Measurements from ENCODE around the gene SKIC3.

Gene SKIC3

GRCh38 chr5:95554647-95555548 lies at the start of gene SKIC3, which contains the start of gene ARSK:
Gene SKIC3 (minus strand): TSS chr5:95554977. CDS start chr5:95547150, 7,827 bp downstream.
Gene ARSK (plus strand): TSS chr5:95555101. CDS start chr5:95555279, 178 bp downstream.
- DNase-seq (ENCODE audit: low read depth), result peak; percentile 99

- DNase-seq (ENCODE audit: low read depth), result peak; percentile 86
These were observed 45.8 kb upstream of the SKIC3 start for GRCh38 chr5:95600557-95600956.

- no peak for DNase-seq (ENCODE audit: low read depth)
These were observed 44.5 kb upstream of the SKIC3 start for GRCh38 chr5:95599252-95599651.

GRCh38 chr5:95595289-95595931 lies 40.6 kb upstream of the SKIC3 start:
- DNase-seq (ENCODE audit: low read depth), result no peak

GRCh38 chr5:95591490-95591901 lies 36.7 kb upstream of the SKIC3 start:
- peak; percentile 85 for DNase-seq (ENCODE audit: low read depth)

GRCh38 chr5:95590880-95591279 lies 36.1 kb upstream of the SKIC3 start:
- no peak for DNase-seq (ENCODE audit: low read depth)

- DNase-seq (ENCODE audit: low read depth), result no peak
These were observed 29.2 kb upstream of the SKIC3 start for GRCh38 chr5:95583992-95584391.

GRCh38 chr5:95581576-95581975 lies 26.8 kb upstream of the SKIC3 start:
- no peak for DNase-seq (ENCODE audit: low read depth)

- DNase-seq (ENCODE audit: low read depth), result peak; percentile 28
These were observed 17.2 kb upstream of the SKIC3 start for GRCh38 chr5:95572016-95572415.

GRCh38 chr5:95565280-95565920 lies 10.6 kb upstream of the SKIC3 start:
- peak; percentile 82 for DNase-seq (ENCODE audit: low read depth)

- no peak for DNase-seq (ENCODE audit: low read depth)
These were observed 9.7 kb upstream of the SKIC3 start for GRCh38 chr5:95564450-95564849.

GRCh38 chr5:95563367-95563766 lies 8.6 kb upstream of the SKIC3 start:
- no peak for DNase-seq (ENCODE audit: low read depth)

GRCh38 chr5:95562282-95562681 lies 7.5 kb upstream of the SKIC3 start:
- DNase-seq (ENCODE audit: low read depth), result no peak

GRCh38 chr5:95557841-95558240 lies 3.1 kb upstream of the SKIC3 start:
- no peak for DNase-seq (ENCODE audit: low read depth)

- no peak for DNase-seq (ENCODE audit: low read depth)
These were observed 776 bp upstream of the SKIC3 start for GRCh38 chr5:95555553-95555952.

GRCh38 chr5:95554331-95554646 lies 488 bp downstream of the SKIC3 start:
- no peak for DNase-seq (ENCODE audit: low read depth)

- DNase-seq (ENCODE audit: low read depth), result no peak
These were observed 5.7 kb downstream of the SKIC3 start for GRCh38 chr5:95549030-95549429.

- DNase-seq (ENCODE audit: low read depth), result no peak
These were observed 11.6 kb downstream of the SKIC3 start for GRCh38 chr5:95543017-95543705.

- no peak for DNase-seq (ENCODE audit: low read depth)
These were observed 17.3 kb downstream of the SKIC3 start for GRCh38 chr5:95537501-95537900.

GRCh38 chr5:95533761-95534160 lies 21.0 kb downstream of the SKIC3 start:
- no peak for DNase-seq (ENCODE audit: low read depth)

- DNase-seq (ENCODE audit: low read depth), result no peak
These were observed 21.7 kb downstream of the SKIC3 start for GRCh38 chr5:95533106-95533505.

- DNase-seq (ENCODE audit: low read depth), result no peak
These were observed 22.4 kb downstream of the SKIC3 start for GRCh38 chr5:95532415-95532814.
